GM19455 (cell line): ENCODE results near the gene AKAP6.

Source experiments
- ATAC-seq: cut with Tn5 transposase; IDR thresholded peaks from one replicate; pipeline ENCODE4 v1.9.1; 2021; ENCODE audit not compliant: unreplicated experiment

Gene AKAP6

GRCh38 chr14:32800320-32800719, 471.2 kb downstream of the AKAP6 start:
- no peak for ATAC-seq

DNA sequence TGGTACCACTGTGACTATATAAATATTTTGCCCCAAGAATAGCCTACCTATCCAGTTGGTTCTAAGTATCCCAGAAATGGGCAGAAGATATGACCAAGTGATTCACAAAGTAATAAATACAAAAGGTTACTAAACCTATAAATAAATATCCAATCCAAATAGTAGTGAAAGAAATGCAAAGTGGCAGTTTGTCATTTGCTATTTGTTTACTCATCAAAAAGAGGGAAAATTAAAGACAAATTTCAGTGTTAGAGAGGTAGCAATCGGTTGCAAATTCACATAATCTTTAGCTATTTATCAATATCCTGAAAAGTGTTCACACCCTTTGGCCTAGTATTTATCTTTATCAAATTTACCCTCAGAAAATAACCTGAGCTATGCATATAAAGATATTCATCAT, 473.2 kb downstream of the AKAP6 start:
- no peak for ATAC-seq

DNA sequence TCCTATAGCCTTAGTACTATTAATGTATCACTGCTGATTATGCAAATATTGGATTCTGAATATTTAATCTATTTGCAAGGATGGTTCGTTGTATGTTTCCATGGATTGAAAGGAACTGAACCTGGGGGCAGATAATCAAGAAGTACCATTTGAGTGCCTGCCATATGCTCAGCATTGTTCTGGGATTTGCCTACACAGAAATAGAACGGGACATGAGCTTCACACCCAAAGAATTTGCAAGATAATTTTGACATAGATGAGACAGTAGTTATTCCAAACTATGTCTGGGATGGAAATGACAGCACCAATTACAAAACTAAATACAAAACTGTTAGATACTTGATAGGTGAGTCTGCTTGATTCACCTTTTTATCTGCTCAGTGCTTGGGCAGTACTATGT, 476.9 kb downstream of the AKAP6 start:
- ATAC-seq: no peak

DNA sequence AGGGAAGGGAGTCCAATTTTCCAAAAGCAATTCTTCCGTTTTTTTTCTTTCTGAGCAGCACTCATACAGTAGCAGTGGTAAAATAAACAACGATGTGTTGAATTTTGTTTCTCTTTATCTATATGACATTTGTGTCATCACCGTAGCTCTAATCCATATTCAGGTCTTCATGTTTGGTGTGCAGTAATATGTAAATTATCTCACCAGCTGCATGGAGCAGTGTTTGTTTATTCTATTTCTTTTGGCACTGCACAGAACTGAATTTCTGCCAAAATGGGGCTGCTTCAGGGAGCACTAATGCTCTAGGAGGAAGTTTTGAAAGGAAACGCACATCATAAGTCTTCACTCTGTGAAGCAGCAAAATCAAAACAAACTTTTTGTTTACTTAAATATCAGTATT, 479.5 kb downstream of the AKAP6 start:
- no peak for ATAC-seq

DNA sequence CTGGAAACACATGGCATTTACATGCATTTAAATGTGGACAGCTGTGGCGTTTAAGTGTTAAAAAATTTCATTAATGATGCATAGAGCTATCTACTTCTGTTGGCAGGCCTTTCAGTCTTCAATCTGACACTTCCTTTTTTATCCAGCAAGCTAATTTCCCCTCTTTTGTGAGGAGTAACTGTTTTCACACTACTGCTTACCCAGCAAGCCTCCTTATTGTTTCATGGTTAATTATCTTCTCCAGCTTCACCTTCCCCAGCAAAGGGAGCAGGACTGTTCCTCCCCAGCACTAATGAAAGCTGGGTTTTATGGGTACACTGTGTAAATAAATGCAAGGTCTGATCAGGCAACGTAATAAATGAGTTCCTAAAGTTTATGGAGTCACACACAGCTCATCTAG, 480.2 kb downstream of the AKAP6 start:
- ATAC-seq: no peak

GRCh38 chr14:32813401-32813800, 484.3 kb downstream of the AKAP6 start:
- ATAC-seq: no peak

DNA sequence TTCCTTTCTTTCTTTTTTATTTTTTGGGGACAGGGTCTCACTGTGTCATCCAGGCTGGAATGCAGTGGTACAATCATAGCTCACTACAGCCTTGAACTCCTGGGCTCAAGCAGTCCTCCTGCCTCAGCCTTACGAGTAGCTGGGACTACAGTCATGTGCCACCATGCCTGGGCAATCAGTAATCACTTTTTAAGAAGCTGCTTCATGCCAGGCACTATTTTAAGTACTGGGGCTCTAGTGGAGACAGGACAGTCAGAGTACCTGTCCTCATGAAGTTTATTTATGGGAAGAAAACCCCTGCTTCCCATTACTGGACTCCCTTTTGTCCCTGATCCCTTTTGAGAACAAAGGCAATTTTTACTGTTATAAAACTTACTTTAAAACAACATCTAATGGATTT, 485.6 kb downstream of the AKAP6 start:
- ATAC-seq: no peak

- no peak for ATAC-seq
Observed at GRCh38 chr14:32816588-32816987, 487.5 kb downstream of the AKAP6 start.

DNA sequence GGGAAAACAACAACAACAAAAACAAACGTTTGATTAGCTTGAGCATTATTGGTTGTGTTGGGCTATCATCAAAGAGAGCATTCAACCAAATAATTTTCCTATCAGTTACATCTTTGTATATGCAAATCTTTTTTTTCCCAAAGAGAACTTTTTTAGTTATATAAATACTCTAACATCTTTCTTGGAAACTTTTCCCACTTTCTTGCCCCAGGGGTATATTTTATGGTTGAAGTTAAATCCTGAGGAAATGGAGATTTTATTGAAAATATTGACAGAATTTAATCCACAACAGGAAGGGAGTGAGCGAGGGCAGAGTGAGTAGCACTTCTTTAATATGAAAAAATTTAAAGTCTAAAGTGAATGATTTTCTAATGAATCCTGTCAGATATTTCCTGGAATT, 488.7 kb downstream of the AKAP6 start:
- no peak for ATAC-seq

DNA sequence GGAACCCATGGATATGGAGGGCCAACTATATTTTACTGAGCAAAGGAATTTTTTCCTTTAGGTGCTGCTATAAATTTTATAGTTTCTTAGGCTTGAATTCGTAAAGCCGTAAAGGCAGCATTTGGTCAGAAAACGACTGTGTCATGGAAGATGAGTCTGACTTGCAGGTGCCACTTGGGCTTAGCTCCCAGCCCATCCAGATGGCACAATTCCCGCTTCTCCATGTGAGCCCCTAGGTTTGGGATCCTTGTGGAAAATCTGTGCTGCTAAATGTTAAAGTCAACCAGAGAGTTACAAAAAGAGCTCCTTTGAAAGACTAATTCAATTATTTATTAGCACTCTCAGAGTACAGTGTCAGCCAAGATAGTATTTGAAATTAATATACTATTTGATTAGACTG, 489.5 kb downstream of the AKAP6 start:
- no peak for ATAC-seq

GRCh38 chr14:32820181-32820580, 491.1 kb downstream of the AKAP6 start:
- no peak for ATAC-seq

GRCh38 chr14:32820682-32821081, 491.6 kb downstream of the AKAP6 start:
- ATAC-seq: no peak

DNA sequence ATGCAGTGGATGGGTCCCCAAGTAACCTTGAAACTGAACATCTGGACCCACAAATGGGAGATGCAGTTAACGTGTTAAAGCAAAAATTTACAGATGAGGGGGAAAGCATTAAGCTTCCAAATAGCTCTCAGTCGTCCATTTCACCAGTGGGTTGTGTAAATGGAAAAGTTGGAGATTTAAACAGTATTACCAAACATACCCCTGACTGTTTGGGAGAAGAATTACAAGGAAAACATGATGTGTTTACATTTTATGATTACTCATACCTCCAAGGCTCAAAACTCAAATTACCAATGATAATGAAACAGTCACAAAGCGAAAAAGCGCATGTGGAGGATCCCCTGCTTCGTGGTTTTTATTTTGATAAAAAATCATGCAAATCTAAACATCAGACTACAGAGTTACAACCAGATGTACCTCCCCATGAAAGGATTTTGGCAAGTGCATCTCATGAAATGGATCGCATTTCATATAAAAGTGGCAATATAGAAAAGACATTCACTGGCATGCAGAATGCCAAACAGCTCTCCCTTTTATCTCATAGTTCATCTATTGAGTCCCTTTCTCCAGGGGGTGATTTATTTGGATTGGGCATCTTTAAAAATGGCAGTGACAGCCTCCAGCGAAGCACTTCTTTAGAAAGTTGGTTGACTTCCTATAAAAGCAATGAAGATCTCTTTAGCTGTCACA, 493.0 kb downstream of the AKAP6 start:
- no peak for ATAC-seq

DNA sequence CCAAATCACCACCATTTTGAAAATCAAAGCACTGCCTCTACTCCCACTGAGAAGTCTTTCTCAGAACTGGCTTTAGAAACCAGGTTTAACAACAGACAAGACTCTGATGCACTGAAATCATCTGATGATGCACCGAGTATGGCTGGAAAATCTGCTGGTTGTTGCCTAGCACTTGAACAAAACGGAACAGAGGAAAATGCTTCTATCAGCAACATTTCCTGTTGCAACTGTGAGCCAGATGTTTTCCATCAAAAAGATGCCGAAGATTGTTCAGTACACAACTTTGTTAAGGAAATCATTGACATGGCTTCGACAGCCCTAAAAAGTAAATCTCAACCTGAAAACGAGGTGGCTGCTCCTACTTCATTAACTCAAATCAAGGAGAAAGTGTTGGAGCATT, 494.6 kb downstream of the AKAP6 start:
- no peak for ATAC-seq

- no peak for ATAC-seq
Observed at GRCh38 chr14:32824195-32824594, 495.1 kb downstream of the AKAP6 start.

GRCh38 chr14:32825058-32825457, 496.0 kb downstream of the AKAP6 start:
- ATAC-seq: no peak

GRCh38 chr14:32826404-32827082, 497.4 kb downstream of the AKAP6 start:
- ATAC-seq: no peak

GRCh38 chr14:32827514-32827913, 498.4 kb downstream of the AKAP6 start:
- no peak for ATAC-seq

DNA sequence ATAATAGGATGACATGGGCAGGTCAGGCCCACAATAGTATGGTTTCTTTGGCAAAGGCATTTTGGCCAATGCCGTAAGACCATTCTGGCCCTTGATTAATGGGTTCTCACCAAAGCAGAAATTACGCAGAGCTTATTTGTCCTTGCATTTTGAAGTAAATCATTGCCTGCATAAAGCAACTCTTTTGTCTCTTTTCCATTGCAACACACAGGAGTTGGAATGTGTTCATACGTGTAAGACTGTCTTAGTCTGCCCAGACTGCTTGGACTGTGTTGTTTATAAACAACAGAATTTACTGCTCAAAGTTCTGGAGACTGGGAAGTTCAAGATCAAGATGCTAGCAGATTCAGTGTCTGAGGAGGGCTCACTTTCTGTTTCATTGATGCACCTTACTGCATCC, 506.8 kb downstream of the AKAP6 start:
- ATAC-seq: no peak

DNA sequence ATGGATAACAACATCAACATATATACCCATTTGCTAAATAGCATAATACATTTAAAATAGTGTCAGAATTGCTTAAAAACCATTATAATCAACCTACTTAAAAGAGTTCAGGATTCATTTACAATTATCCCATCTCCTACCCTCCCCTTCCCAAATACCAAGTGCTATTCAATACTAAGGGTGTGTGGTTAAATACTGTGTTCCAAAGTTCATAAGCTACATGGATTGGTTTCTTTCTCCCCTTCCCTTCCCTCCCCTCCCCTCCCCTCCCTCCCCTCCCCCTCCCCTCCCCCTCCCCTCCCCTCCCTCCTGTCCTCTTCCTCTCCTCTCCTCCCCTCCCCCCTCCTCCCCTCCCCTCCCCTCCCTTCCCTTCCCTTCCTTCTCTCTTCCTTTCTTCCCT, 512.6 kb downstream of the AKAP6 start:
- no peak for ATAC-seq

DNA sequence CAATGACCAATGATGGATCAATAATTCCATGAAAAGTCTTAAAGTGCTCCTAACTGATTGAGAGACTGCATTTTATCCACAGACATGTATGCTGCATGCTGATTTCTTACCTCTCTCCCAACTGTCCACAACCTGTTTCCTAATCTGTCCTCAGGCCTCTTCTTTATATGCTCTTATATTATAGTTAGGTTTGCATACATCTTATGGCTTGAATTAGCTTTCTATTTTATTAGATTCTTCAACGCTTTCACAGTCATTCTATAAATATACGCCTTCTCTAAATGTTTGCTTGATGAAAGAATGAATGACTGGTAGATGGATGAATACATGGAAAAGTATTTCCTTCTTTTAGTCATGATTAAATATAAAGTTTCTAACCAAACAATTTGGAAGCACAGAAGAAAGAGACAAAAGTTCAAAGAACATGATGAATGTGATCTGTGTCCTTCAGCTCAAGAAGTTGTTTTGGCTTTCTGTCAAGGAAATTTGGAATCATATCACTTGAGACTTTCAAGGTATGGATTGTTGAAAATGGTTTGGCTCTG, 517.8 kb downstream of the AKAP6 start:
- ATAC-seq: no peak

DNA sequence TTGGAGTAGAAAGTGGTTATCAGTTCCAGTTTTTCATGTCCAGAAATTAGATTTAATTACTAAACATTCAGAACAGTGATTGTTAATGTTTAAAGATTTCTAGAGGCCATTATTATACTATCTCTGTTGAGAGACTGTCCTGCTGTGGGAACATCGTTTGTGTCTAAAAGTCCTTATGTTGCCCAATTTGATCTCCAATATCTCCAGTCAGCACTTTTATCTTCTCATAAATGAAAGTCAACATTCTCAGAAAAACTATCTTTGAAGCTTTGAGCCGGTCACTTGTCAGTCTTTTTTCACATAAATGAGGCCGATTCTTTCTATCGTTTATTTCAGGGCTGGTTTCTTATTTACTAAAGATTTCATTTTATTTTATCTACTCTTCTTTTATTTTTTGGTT, 518.8 kb downstream of the AKAP6 start:
- no peak for ATAC-seq
